Measurements from ENCODE around the gene CRY2. TPM values are rescaled to one million over a fixed set of nuclear protein-coding genes. Genes with fewer than 3 reads are reported as not detected.

The CRY2 gene
- total RNA-seq, 2 donors from 2014 or later = 19.8 to 20.1 TPM

DNA sequence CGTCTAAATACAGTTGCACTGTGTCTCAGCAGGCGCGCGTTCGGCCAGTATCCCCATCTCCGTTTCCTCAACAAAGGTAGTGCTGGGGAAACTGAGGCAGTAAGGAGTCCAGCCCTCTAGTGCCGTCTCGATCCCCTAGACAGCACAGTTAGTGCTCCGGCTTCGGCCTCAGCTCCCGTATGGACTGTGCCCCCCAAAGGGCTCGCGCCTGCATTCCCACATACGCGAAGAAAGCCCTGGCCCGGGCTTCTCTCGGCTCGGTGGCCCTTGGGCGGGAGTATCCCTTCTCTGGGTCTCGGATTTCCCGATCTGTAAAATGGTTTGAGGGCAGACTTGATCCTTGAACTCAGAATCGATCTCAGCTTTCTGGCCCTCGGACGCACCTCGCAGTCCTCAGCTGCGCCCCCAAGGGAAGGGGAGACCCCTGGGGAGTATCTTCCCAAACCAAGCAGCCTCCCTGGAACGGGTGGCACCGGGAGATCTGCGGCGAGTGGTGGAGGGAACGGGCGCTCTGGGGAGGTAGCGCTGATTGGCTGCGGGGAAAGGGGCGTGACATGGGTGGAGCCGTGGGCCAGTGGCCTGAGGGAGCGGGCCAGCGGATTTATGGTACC is 71.2 kb downstream of the CRY2 start:
- peak overlapping the region; percentile 23 for H3K9ac ChIP-seq (ENCODE audit: extremely low read depth, low read length, poor library complexity, severe bottlenecking)
- no peaks in the 10 kb centered on the region for H3K9me3 ChIP-seq (ENCODE audit: control insufficient read depth, low read length)
- DNase-seq = peak; percentile 91
- peak overlapping the region; percentile 99 for H3K4me3 ChIP-seq (ENCODE audit: low read length)
- peaks cover 22% of the 10 kb centered on the region for H3K27me3 ChIP-seq (ENCODE audit: control insufficient read depth, insufficient read depth, low read length, poor library complexity, severe bottlenecking)
- Mint-ChIP-seq H3K27me3 (ENCODE audit: insufficient read depth) (peaks cover 12% of the 10 kb centered on the region), H3K27ac (peak overlapping the region; percentile 97), H3K9me3 (no peaks in the 10 kb centered on the region), H3K4me1 (peaks cover 22% of the 10 kb centered on the region), H3K4me3 (peak overlapping the region; percentile 86), H3K36me3 (ENCODE audit: low read depth) (peaks cover 14% of the 10 kb centered on the region)
- TF ChIP-seq, protein P1, sequence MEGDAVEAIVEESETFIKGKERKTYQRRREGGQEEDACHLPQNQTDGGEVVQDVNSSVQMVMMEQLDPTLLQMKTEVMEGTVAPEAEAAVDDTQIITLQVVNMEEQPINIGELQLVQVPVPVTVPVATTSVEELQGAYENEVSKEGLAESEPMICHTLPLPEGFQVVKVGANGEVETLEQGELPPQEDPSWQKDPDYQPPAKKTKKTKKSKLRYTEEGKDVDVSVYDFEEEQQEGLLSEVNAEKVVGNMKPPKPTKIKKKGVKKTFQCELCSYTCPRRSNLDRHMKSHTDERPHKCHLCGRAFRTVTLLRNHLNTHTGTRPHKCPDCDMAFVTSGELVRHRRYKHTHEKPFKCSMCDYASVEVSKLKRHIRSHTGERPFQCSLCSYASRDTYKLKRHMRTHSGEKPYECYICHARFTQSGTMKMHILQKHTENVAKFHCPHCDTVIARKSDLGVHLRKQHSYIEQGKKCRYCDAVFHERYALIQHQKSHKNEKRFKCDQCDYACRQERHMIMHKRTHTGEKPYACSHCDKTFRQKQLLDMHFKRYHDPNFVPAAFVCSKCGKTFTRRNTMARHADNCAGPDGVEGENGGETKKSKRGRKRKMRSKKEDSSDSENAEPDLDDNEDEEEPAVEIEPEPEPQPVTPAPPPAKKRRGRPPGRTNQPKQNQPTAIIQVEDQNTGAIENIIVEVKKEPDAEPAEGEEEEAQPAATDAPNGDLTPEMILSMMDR (conservative IDR thresholded peaks at IDR 0.05) = no peak
- no peak overlapping the region for H3K27ac ChIP-seq (ENCODE audit: low read depth, low read length)
- 0 to 1% methylated on average over 23 to 37 of the region's 38 CpGs for WGBS, 2 experiments (ENCODE audit: insufficient coverage in 1 of 2, insufficient read length in 1 of 2)
- peaks cover 2% of the 10 kb centered on the region for H3K4me1 ChIP-seq (ENCODE audit: control insufficient read depth, insufficient read depth, low read length)
- H3K36me3 ChIP-seq (ENCODE audit: control insufficient read depth, insufficient read depth, low read length) = peaks cover 15% of the 10 kb centered on the region

DNA sequence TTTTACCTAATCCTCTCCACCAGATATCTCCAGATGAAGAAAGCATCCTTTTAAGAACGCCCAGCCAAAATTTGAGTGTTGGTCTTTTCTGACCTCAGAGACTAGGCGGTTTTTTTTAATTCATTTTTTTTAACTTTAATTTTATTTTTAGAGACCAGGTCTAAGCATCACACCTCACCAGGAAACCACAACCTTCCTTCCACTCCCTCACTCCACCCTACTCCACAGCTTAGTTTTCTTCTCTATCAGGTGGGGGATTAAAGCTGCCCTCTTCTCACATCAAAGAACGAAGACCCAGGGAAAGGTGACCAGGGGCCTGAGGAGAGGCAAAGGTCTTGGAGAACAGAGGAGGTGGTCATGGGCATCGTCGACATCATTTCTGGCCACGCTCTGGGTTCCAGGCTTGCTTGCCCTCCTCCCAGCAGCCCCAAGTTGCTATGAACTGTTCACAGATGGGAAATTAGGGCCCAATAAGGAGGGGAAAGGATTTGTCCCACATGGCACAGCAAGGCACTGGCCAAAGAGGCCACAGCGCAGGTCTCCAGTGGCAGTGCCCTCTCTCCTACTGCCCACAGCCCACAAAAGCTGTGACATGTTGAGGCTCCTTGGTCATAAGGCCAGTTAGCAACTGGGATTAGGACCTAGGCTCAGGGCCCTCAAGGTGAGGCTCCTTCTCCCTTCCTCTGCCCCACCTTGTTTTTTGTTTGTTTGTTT is 71.8 kb downstream of the CRY2 start:
- H3K9ac ChIP-seq (ENCODE audit: extremely low read depth, low read length, poor library complexity, severe bottlenecking) = no peak overlapping the region

DNA sequence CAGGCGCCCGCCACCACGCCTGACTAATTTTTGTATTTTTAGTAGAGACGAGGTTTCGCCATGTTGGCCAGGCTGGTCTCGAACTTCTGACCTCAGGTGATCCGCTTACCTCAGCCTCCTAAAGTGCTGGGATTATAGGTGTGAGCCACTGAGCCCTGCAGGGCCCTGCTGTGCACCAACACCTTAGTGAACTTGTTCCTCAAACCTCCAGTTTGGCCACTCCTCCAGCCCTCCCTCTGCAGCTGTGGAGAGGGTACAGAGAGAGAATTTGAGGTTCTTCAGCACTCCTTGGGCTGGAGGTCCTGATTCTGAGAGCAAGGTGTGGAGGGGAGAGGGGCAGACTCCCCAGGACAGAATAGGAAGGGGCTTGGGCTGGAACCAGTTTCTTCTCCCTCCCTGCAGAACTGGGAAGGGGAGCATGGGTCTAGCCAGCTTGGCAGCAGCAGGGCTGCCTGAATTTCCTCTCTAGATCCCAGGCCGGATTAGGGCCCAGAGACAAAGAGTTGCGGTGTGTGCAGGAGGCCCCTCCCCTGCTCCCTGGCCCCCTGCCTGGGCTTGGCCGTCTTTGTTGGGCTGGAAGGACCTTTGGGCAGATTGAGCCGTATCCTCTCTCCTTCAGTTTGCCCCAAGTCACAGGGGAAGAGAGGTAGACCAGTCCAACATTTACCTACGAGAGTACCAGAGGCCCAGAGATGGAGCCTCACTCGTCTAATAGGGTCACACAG is 72.7 kb downstream of the CRY2 start:
- no peaks in the 10 kb centered on the region for H3K9me3 ChIP-seq (ENCODE audit: control insufficient read depth, low read length)

More for the DNA sequence above, 71.8 kb downstream of the CRY2 start:
- H3K4me1 Mint-ChIP-seq = peaks cover 22% of the 10 kb centered on the region
- no peak for DNase-seq
- H3K27ac Mint-ChIP-seq = no peak overlapping the region
- H3K4me3 ChIP-seq (ENCODE audit: low read length) = peak overlapping the region; percentile 99
- peaks cover 2% of the 10 kb centered on the region for H3K4me1 ChIP-seq (ENCODE audit: control insufficient read depth, insufficient read depth, low read length)
- no peaks in the 10 kb centered on the region for H3K9me3 Mint-ChIP-seq
- 67 to 87% methylated on average over 3 to 7 of the region's 7 CpGs for WGBS, 2 experiments (ENCODE audit: insufficient coverage in 1 of 2, insufficient read length in 1 of 2)
- peaks cover 12% of the 10 kb centered on the region for H3K36me3 Mint-ChIP-seq (ENCODE audit: low read depth)
- H3K27ac ChIP-seq (ENCODE audit: low read depth, low read length) = no peak overlapping the region
- no peaks in the 10 kb centered on the region for H3K9me3 ChIP-seq (ENCODE audit: control insufficient read depth, low read length)
- peaks cover 28% of the 10 kb centered on the region for H3K27me3 ChIP-seq (ENCODE audit: control insufficient read depth, insufficient read depth, low read length, poor library complexity, severe bottlenecking)
- peak overlapping the region; percentile 86 for H3K4me3 Mint-ChIP-seq
- peaks cover 15% of the 10 kb centered on the region for H3K36me3 ChIP-seq (ENCODE audit: control insufficient read depth, insufficient read depth, low read length)
- peaks cover 16% of the 10 kb centered on the region for H3K27me3 Mint-ChIP-seq (ENCODE audit: insufficient read depth)
- TF ChIP-seq, protein P1 (conservative IDR thresholded peaks at IDR 0.05) = no peak

More for the DNA sequence above, 72.7 kb downstream of the CRY2 start:
- Histone ChIP-seq H3K4me3 (ENCODE audit: low read length) (no peak overlapping the region), H3K4me1 (ENCODE audit: control insufficient read depth, insufficient read depth, low read length) (peaks cover 2% of the 10 kb centered on the region), H3K27me3 (ENCODE audit: control insufficient read depth, insufficient read depth, low read length, poor library complexity, severe bottlenecking) (peaks cover 35% of the 10 kb centered on the region), H3K9ac (ENCODE audit: extremely low read depth, low read length, poor library complexity, severe bottlenecking) (no peak overlapping the region), H3K36me3 (ENCODE audit: control insufficient read depth, insufficient read depth, low read length) (peaks cover 7% of the 10 kb centered on the region), H3K27ac (ENCODE audit: low read depth, low read length) (peak overlapping the region; percentile 44)
- peaks cover 21% of the 10 kb centered on the region for H3K27me3 Mint-ChIP-seq (ENCODE audit: insufficient read depth)
- peak overlapping the region; percentile 22 for H3K4me3 Mint-ChIP-seq
- TF ChIP-seq, protein P1 (conservative IDR thresholded peaks at IDR 0.05) = no peak
- H3K27ac Mint-ChIP-seq = peak overlapping the region; percentile 91
- peaks cover 12% of the 10 kb centered on the region for H3K36me3 Mint-ChIP-seq (ENCODE audit: low read depth)
- peak; percentile 73 for DNase-seq
- WGBS, 2 experiments (ENCODE audit: insufficient coverage in 1 of 2, insufficient read length in 1 of 2) = 80 to 84% methylated on average over 12 to 13 of the region's 13 CpGs
- H3K9me3 Mint-ChIP-seq = no peaks in the 10 kb centered on the region
- peaks cover 25% of the 10 kb centered on the region for H3K4me1 Mint-ChIP-seq
